HepG2 (cell line): ENCODE measurements around the gene PTPN14.

Experiments
- BHLHE40 ChIP-seq: IDR thresholded peaks from 2 replicates; pipeline ENCODE4 v1.6.1; 2011; ENCODE audit warnings: low read length, improper control_type of control experiment
- CEBPB ChIP-seq: IDR thresholded peaks from 2 replicates; pipeline ENCODE4 v1.6.1; 2011; ENCODE audit warnings: low read depth, low read length, improper control_type of control experiment, borderline replicate concordance
- ELF4 ChIP-seq: sonication (generic); formaldehyde crosslinking; IDR thresholded peaks from 2 replicates; pipeline ENCODE4 v1.5.0; 2020; ENCODE audit warnings: missing genetic modification reagents, mild to moderate bottlenecking, moderate library complexity, borderline replicate concordance
- GTF2F1 ChIP-seq: fragments of 150-350 bp; IDR thresholded peaks from 2 replicates; pipeline ENCODE4 v1.6.1; 2014; ENCODE audit warnings: low read length
- KAT8 ChIP-seq: IDR thresholded peaks from 2 replicates; pipeline ENCODE4 v1.6.1; 2016; ENCODE audit warnings: missing genetic modification reagents, missing compliant biosample characterization
- SIN3A ChIP-seq: IDR thresholded peaks from 2 replicates; pipeline ENCODE4 v1.6.1; 2011; ENCODE audit warnings: low read depth, mild to moderate bottlenecking, control low read depth, low read length, borderline replicate concordance
- SRF ChIP-seq: IDR thresholded peaks from 2 replicates; pipeline ENCODE4 v1.6.1; 2011; ENCODE audit warnings: mild to moderate bottlenecking, low read depth, low read length, moderate library complexity
- TBL1XR1 ChIP-seq: fragments of 150-350 bp; IDR thresholded peaks from 2 replicates; pipeline ENCODE4 v1.6.1; 2014; ENCODE audit warnings: borderline replicate concordance, low read length; ENCODE audit not compliant: partially characterized antibody
- ZNF264 ChIP-seq: sonication (generic); formaldehyde crosslinking; IDR thresholded peaks from 2 replicates; pipeline ENCODE4 v1.4.0; 2020; ENCODE audit warnings: missing genetic modification reagents
- ZNF407 ChIP-seq: sonication (generic); formaldehyde crosslinking; IDR thresholded peaks from one replicate; pipeline ENCODE4 v1.5.1; 2020; ENCODE audit warnings: mild to moderate bottlenecking, missing genetic modification reagents; ENCODE audit errors: not compliant biosample characterization
- ZNF615 ChIP-seq: sonication (generic); formaldehyde crosslinking; IDR thresholded peaks from 2 replicates; pipeline ENCODE4 v1.5.0; 2020; ENCODE audit warnings: mild to moderate bottlenecking, missing genetic modification reagents, borderline replicate concordance
- ZNF788 ChIP-seq: sonication (generic); formaldehyde crosslinking; IDR thresholded peaks from 2 replicates; pipeline ENCODE4 v1.5.0; 2020; ENCODE audit warnings: mild to moderate bottlenecking, missing genetic modification reagents, borderline replicate concordance

GRCh38 chr1:214360525-214361164, 190.8 kb downstream of the PTPN14 start:
- no peak for TF ChIP-seq SRF
- no peak for TF ChIP-seq ZNF264 (CRISPR knock-in tag)
- TF ChIP-seq TBL1XR1: no peak
- TF ChIP-seq SIN3A: no peak
- TF ChIP-seq ZNF407 (CRISPR knock-in tag): no peak
- TF ChIP-seq KAT8 (CRISPR knock-in tag): no peak
- no peak for TF ChIP-seq CEBPB
- no peak for TF ChIP-seq ZNF615 (CRISPR knock-in tag)
- TF ChIP-seq ELF4 (CRISPR knock-in tag): no peak
- no peak for TF ChIP-seq GTF2F1
- TF ChIP-seq BHLHE40: no peak
- TF ChIP-seq ZNF788 (CRISPR knock-in tag): no peak
